Neuronal stem cell (in vitro differentiated cells): ENCODE results near the gene DHRS9.

Source experiments
- DNase-seq: peaks from one replicate; pipeline ENCODE4 v3.0.0-alpha.2; 2013; ENCODE audit warnings: low spot score
- H2AFZ ChIP-seq: one replicate; pipeline ENCODE4 v1.6.1; 2013; ENCODE audit warnings: mild to moderate bottlenecking, low read length, inconsistent platforms
- H2AK5ac ChIP-seq: 2 replicates; pipeline ENCODE4 v1.6.1; 2013; ENCODE audit warnings: low read depth, mild to moderate bottlenecking, inconsistent platforms, low read length, moderate library complexity, mixed read lengths
- H2BK120ac ChIP-seq: 2 replicates; pipeline ENCODE4 v1.6.1; 2013; ENCODE audit warnings: low read depth, mild to moderate bottlenecking, inconsistent platforms, low read length, moderate library complexity, mixed read lengths
- H2BK12ac ChIP-seq: one replicate; pipeline ENCODE4 v1.6.1; 2013; ENCODE audit warnings: low read length, inconsistent platforms
- H2BK15ac ChIP-seq: 2 replicates; pipeline ENCODE4 v1.6.1; 2013; ENCODE audit warnings: mild to moderate bottlenecking, low read length, inconsistent platforms, mixed read lengths
- H2BK5ac ChIP-seq: one replicate; pipeline ENCODE4 v1.6.1; 2013; ENCODE audit warnings: inconsistent platforms, mild to moderate bottlenecking, low read length, moderate library complexity
- H3K14ac ChIP-seq: one replicate; pipeline ENCODE4 v1.6.1; 2013; ENCODE audit warnings: low read length, inconsistent platforms
- H3K18ac ChIP-seq: 2 replicates; pipeline ENCODE4 v1.6.1; 2013; ENCODE audit warnings: low read length, inconsistent platforms
- H3K23ac ChIP-seq: 2 replicates; pipeline ENCODE4 v1.6.1; 2013; ENCODE audit warnings: low read depth, mild to moderate bottlenecking, mixed read lengths, low read length, inconsistent platforms; ENCODE audit not compliant: poor library complexity
- H3K27ac ChIP-seq: replicated peaks from 3 replicates; pipeline ENCODE4 v1.5.1; 2013; ENCODE audit warnings: low read length, inconsistent platforms
- H3K27me3 ChIP-seq, 3 experiments: 2 replicates each; pipeline ENCODE4 v1.6.1; 2013; ENCODE audit warnings: low read length in 3 of 3, mild to moderate bottlenecking in 2 of 3, inconsistent platforms in 1 of 3, low read depth in 1 of 3, mixed read lengths in 1 of 3, moderate library complexity in 1 of 3; ENCODE audit not compliant: control insufficient read depth in 3 of 3, insufficient read depth in 3 of 3
- H3K36me3 ChIP-seq, 2 donors: replicated peaks in 1 of 2; 2 replicates each; pipeline ENCODE4 v1.6.1; 2013; ENCODE audit warnings: low read length in 2 of 2; ENCODE audit not compliant: control insufficient read depth in 2 of 2, insufficient read depth in 2 of 2
- H3K4ac ChIP-seq: 2 replicates; pipeline ENCODE4 v1.6.1; 2013; ENCODE audit warnings: inconsistent platforms, mild to moderate bottlenecking, low read length, moderate library complexity
- H3K4me1 ChIP-seq, 2 donors: 1 replicate in 1 of 2; 2 replicates in 1 of 2; pipeline ENCODE4 v1.6.1; 2013; ENCODE audit warnings: low read length in 2 of 2, low read depth in 1 of 2; ENCODE audit not compliant: control insufficient read depth in 2 of 2, insufficient read depth in 1 of 2
- H3K4me2 ChIP-seq: one replicate; pipeline ENCODE4 v1.6.1; 2013; ENCODE audit warnings: mild to moderate bottlenecking, low read length, inconsistent platforms; ENCODE audit not compliant: insufficient read depth, poor library complexity, severe bottlenecking
- H3K4me3 ChIP-seq, 2 donors: 2 replicates each; pipeline ENCODE4 v1.5.1; 2013; ENCODE audit warnings: low read length in 2 of 2, mild to moderate bottlenecking in 2 of 2, inconsistent platforms in 1 of 2, moderate library complexity in 1 of 2
- H3K79me1 ChIP-seq: one replicate; pipeline ENCODE4 v1.6.1; 2013; ENCODE audit warnings: low read depth, mild to moderate bottlenecking, inconsistent platforms, low read length, moderate library complexity
- H3K9ac ChIP-seq: one replicate; pipeline ENCODE4 v1.6.1; 2013; ENCODE audit warnings: mild to moderate bottlenecking, low read depth, low read length, inconsistent platforms; ENCODE audit not compliant: poor library complexity
- H3K9me3 ChIP-seq, 2 donors: replicated peaks in 1 of 2; 2 replicates each; pipeline versions ENCODE3 to v1.6.1; 2013; ENCODE audit warnings: low read length in 2 of 2, mild to moderate bottlenecking in 2 of 2, inconsistent platforms in 1 of 2, low read depth in 1 of 2, mixed read lengths in 1 of 2, moderate library complexity in 1 of 2; ENCODE audit not compliant: control insufficient read depth in 2 of 2, insufficient read depth in 1 of 2
- H4K8ac ChIP-seq: one replicate; pipeline ENCODE4 v1.6.1; 2013; ENCODE audit warnings: low read depth, mild to moderate bottlenecking, inconsistent platforms, low read length, moderate library complexity
- H4K91ac ChIP-seq: one replicate; pipeline ENCODE4 v1.6.1; 2013; ENCODE audit warnings: low read length, low read depth, mild to moderate bottlenecking, inconsistent platforms; ENCODE audit not compliant: poor library complexity
- WGBS, 2 donors: extraction: QIAGEN DNeasy Blood & Tissue Kit; methylation state at CpG; one replicate each; pipeline ENCODE4 v1.1.7; 2013; ENCODE audit warnings: missing lambda C conversion rate in 2 of 2, mixed read lengths in 1 of 2; ENCODE audit not compliant: insufficient read length in 2 of 2, insufficient replicate concordance in 1 of 2; ENCODE audit errors: extremely low coverage in 2 of 2; 5-methylcytosine and 5-hydroxymethylcytosine counted together

Gene DHRS9

DNA sequence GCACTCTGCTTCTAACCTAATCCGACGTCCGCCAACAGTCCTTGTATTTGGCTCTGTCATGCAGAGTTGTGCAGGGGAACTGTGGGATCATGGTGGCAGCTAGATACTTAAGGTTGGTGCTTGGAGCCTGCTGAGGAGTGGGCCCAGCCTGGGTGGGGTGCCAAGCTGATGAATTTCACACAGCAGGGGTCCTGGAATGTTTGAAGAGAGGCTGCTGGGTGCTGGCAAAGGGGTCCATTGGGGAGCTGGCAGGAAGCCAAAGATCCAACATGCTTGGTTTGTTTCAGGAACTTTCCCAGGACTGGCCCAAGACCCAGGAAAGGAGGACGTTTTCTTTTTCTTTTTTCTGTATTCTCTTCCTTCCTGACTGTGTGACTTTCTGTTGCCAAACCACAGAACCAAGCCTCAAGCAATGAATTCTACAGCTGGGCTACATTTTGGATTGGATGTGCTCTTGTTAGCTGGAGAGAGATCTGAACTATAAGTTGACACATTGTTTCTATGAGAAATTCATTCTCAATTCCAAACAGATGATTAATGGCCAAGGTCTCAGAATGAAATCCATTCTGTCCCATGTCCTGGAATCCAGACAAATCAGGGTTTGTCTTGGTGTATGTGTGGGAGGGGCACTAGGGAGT lies 49.9 kb downstream of the DHRS9 start:
- H2BK15ac ChIP-seq: no peak overlapping the region
- no peaks in the 10 kb centered on the region for H3K36me3 ChIP-seq
- no peak overlapping the region for H4K91ac ChIP-seq
- DNase-seq: no peak
- no peaks in the 10 kb centered on the region for H3K79me1 ChIP-seq
- H3K9me3 ChIP-seq: peaks cover 0 to 6% of the 10 kb centered on the region in 2 donors
- peaks cover 0 to 7% of the 10 kb centered on the region in 2 donors for H3K4me1 ChIP-seq
- H2BK120ac ChIP-seq: no peak overlapping the region
- no peak overlapping the region for H3K23ac ChIP-seq
- H3K18ac ChIP-seq: no peak overlapping the region
- no peak overlapping the region for H3K14ac ChIP-seq
- H3K27me3 ChIP-seq: peaks cover 0 to 9% (median 0%) of the 10 kb centered on the region in 3 experiments
- no peak overlapping the region for H3K4me3 ChIP-seq
- H2AK5ac ChIP-seq: no peak overlapping the region
- H2BK5ac ChIP-seq: no peak overlapping the region
- H3K27ac ChIP-seq: no peak overlapping the region
- H3K9ac ChIP-seq: no peak overlapping the region
- no peak overlapping the region for H3K4ac ChIP-seq
- WGBS, 2 donors: no CpG with 5 or more reads among the region's 4 CpGs
- no peak overlapping the region for H4K8ac ChIP-seq
- H2AFZ ChIP-seq: no peak overlapping the region
- H3K4me2 ChIP-seq: no peak overlapping the region
- H2BK12ac ChIP-seq: no peak overlapping the region

DNA sequence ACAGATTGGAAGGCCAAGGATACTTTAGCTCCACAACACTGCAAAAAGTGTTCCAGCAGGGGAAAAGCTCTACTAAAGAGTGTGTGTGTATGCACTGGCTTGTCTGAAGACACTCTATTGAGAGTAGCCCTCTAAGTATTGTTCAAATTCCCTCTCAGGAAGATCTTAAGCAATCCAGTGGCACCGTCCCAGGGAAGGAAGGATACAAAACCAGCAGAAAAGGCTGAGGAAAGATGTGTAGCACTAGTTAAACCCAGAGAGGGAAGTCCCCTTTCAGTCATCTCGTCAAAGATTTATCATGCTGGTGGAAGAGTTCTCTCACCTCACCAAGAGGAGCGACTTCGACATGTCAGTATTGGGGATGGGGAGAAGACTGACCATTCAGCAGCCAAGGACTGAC lies 50.5 kb downstream of the DHRS9 start:
- Histone ChIP-seq H2BK5ac (no peak overlapping the region), H3K4me2 (no peak overlapping the region), H3K4ac (no peak overlapping the region), H3K23ac (no peak overlapping the region), H2BK120ac (no peak overlapping the region), H3K9ac (no peak overlapping the region), H3K18ac (peak overlapping the region; percentile 67), H3K27me3 (peaks cover 0 to 4% (median 0%) of the 10 kb centered on the region in 3 experiments), H3K4me3 (no peak overlapping the region), H2AK5ac (no peak overlapping the region), H2AFZ (no peak overlapping the region), H3K4me1 (peaks cover 0 to 7% of the 10 kb centered on the region in 2 donors), H3K36me3 (no peaks in the 10 kb centered on the region), H2BK12ac (no peak overlapping the region), H4K91ac (no peak overlapping the region), H3K79me1 (no peaks in the 10 kb centered on the region), H4K8ac (no peak overlapping the region), H3K9me3 (peaks cover 0 to 6% of the 10 kb centered on the region in 2 donors), H3K14ac (no peak overlapping the region), H2BK15ac (no peak overlapping the region), H3K27ac (no peak overlapping the region)
- DNase-seq: no peak
- no CpG with 5 or more reads among the region's 4 CpGs for WGBS, 2 donors

DNA sequence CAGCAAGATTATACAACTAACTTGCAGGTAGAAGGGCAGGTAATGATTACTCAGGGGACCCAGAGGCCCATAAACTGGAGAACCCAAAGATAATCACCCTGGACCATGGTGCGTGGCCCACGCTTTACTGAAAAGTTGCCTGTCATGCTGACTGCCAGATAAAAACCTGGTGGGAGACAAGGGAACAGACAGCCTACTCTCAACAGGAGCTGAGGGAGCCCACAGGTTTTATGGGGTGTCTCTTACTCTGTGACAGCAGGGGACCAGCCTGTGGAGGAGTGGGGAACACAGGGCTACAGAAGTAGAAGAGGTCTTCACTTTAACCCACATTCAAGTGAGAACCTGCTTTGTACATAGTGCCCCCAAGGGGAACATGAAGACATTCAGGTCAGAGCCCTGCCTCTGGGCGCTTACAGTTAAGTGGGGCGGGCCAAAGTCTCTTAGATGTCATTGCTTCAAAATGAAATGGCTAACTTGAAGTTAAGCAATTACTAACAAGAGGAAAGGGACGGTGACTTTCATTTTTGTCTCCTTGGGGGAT lies 60.4 kb downstream of the DHRS9 start:
- DNase-seq: no peak
- no peak overlapping the region for H3K18ac ChIP-seq
- no peak overlapping the region for H3K27ac ChIP-seq
- H3K4me3 ChIP-seq: no peak overlapping the region
- H3K9me3 ChIP-seq: no peaks in the 10 kb centered on the region
- no peak overlapping the region for H2AFZ ChIP-seq
- H3K27me3 ChIP-seq: no peaks in the 10 kb centered on the region
- H3K23ac ChIP-seq: no peak overlapping the region
- no peak overlapping the region for H2BK120ac ChIP-seq
- no peak overlapping the region for H3K4me2 ChIP-seq
- peaks cover 20 to 63% of the 10 kb centered on the region in 2 donors for H3K36me3 ChIP-seq
- H4K8ac ChIP-seq: no peak overlapping the region
- no peaks in the 10 kb centered on the region for H3K79me1 ChIP-seq
- H3K4ac ChIP-seq: no peak overlapping the region
- H3K4me1 ChIP-seq: no peaks in the 10 kb centered on the region
- WGBS, 2 donors: no CpG with 5 or more reads among the region's 5 CpGs
- no peak overlapping the region for H3K14ac ChIP-seq
- H3K9ac ChIP-seq: no peak overlapping the region
- no peak overlapping the region for H2BK12ac ChIP-seq
- no peak overlapping the region for H2BK5ac ChIP-seq
- no peak overlapping the region for H2BK15ac ChIP-seq
- H2AK5ac ChIP-seq: no peak overlapping the region
- no peak overlapping the region for H4K91ac ChIP-seq

DNA sequence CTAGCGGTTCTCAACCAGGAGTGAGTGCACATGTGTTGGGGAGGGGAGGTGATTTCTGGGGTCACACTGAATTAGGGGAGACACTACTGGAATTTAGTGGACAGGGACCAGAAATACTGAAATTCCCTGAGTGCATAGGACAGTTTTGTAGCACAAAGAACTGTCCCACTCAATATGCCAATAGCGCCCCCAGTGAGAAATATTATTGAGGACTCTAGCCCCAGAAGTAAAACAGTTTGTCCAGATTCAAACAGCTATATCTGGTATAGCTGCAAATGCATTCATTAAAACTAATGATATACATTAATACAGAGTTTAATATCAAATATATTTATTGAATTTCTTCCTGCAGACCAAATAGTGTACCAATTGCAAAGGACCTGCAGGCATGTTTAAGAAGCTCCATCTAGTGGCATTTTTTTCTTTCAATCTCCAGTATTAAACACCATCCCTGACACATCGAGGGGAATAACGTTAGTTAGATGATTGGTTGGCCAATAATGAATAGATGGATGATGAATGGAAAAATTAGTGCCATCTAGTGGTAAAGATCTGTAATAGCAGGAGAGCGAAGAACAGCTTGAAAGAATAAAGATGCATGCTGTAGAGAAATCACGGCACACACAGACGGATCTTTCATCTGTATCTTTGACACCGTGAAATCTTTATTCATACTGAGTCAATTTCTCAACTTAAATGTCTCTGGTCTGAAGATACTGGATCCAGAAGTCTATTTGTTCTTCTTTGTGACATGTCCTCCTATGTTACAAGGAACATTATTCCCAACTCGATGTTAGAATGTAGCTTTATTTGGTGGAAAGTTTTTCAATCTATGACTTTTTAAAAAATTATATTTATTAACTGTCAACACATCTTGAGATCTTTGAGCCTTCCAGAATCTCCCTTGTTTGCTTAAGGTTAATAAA lies 62.5 kb downstream of the DHRS9 start:
- no peak overlapping the region for H4K8ac ChIP-seq
- no peak overlapping the region for H3K9ac ChIP-seq
- no peak overlapping the region for H2BK15ac ChIP-seq
- DNase-seq: no peak
- H4K91ac ChIP-seq: no peak overlapping the region
- no peak overlapping the region for H3K18ac ChIP-seq
- no peak overlapping the region for H2BK12ac ChIP-seq
- no peak overlapping the region for H3K23ac ChIP-seq
- H3K27ac ChIP-seq: no peak overlapping the region
- no peaks in the 10 kb centered on the region for H3K9me3 ChIP-seq
- no peak overlapping the region for H3K4me3 ChIP-seq
- no peaks in the 10 kb centered on the region for H3K79me1 ChIP-seq
- H3K4me2 ChIP-seq: no peak overlapping the region
- no peak overlapping the region for H3K14ac ChIP-seq
- H3K4ac ChIP-seq: no peak overlapping the region
- H2BK120ac ChIP-seq: no peak overlapping the region
- H2BK5ac ChIP-seq: no peak overlapping the region
- H2AFZ ChIP-seq: no peak overlapping the region
- no peaks in the 10 kb centered on the region for H3K27me3 ChIP-seq
- no CpG with 5 or more reads among the region's 9 CpGs for WGBS, 2 donors
- H3K4me1 ChIP-seq: no peaks in the 10 kb centered on the region
- peaks cover 22 to 63% of the 10 kb centered on the region in 2 donors for H3K36me3 ChIP-seq
- no peak overlapping the region for H2AK5ac ChIP-seq
